Gastroesophageal sphincter (tissue), 4 donors: ENCODE data around the gene GPATCH1. TPM values are rescaled to one million over a fixed set of nuclear protein-coding genes. Genes with fewer than 3 reads are reported as not detected.

Source experiments
- ATAC-seq: fragments of 150-250 bp; one replicate; pipeline ENCODE4 v1.9.1; 2016; ENCODE audit warnings: mild to moderate bottlenecking, moderate library complexity
- H3K27ac ChIP-seq, 4 donors: fragments of 200-600 bp; sonication (generic) in 3 of 4; 1 replicate in 3 of 4; 2 replicates in 1 of 4; pipeline ENCODE4 v1.5.1; 2016 to 2019
- H3K27me3 ChIP-seq: fragments of 200-600 bp; sonication (generic); one replicate; pipeline ENCODE4 v1.5.1; 2019
- H3K36me3 ChIP-seq, 2 donors: fragments of 200-600 bp; sonication (generic); one replicate each; pipeline ENCODE4 v1.5.1; 2019; ENCODE audit warnings: control low read depth in 1 of 2
- H3K4me1 ChIP-seq, 3 donors: fragments of 200-600 bp; sonication (generic); 1 replicate in 2 of 3; 2 replicates in 1 of 3; pipeline ENCODE4 v1.5.1; 2016 to 2019; ENCODE audit warnings: control low read depth in 2 of 3
- H3K4me3 ChIP-seq, 2 donors: fragments of 200-600 bp; sonication (generic); one replicate each; pipeline ENCODE4 v1.5.1; 2019; ENCODE audit warnings: mild to moderate bottlenecking in 1 of 2, moderate library complexity in 1 of 2
- H3K9me3 ChIP-seq, 3 donors: fragments of 200-600 bp; sonication (generic); one replicate each; pipeline ENCODE4 v1.5.1; 2017 to 2019; ENCODE audit warnings: control low read depth in 2 of 3
- CTCF ChIP-seq, 4 experiments: fragments of 200-600 bp in 2 of 4; fragments of 450-650 bp in 2 of 4; sonication (generic) in 1 of 4; IDR thresholded peaks; one replicate each; pipeline ENCODE4 v1.5.1; 2017 to 2019; ENCODE audit warnings: antibody characterized with exemption in 4 of 4, mild to moderate bottlenecking in 2 of 4, moderate library complexity in 2 of 4
- EP300 ChIP-seq: sonication (generic); formaldehyde crosslinking; IDR thresholded peaks from one replicate; pipeline ENCODE4 v1.6.1; 2017; ENCODE audit warnings: antibody characterized with exemption, mild to moderate bottlenecking
- POLR2A ChIP-seq, 2 donors: fragments of 450-650 bp; IDR thresholded peaks; one replicate each; pipeline ENCODE4 v1.6.1; 2017; ENCODE audit warnings: antibody characterized with exemption in 2 of 2, mild to moderate bottlenecking in 2 of 2, moderate library complexity in 1 of 2
- POLR2AphosphoS5 ChIP-seq: sonication (generic); formaldehyde crosslinking; IDR thresholded peaks from one replicate; pipeline ENCODE4 v1.6.1; 2017; ENCODE audit warnings: antibody characterized with exemption
- WGBS, 2 donors: methylation state at CpG; one replicate each; pipeline ENCODE4 v1.1.5; 2018; ENCODE audit warnings: low coverage in 1 of 2; 5-methylcytosine and 5-hydroxymethylcytosine counted together
- total RNA-seq, 4 donors: library from RNA; depleted of rRNA; stranded (reverse); fragments of >200 nt; gene quantifications; one replicate each; pipeline ENCODE4 v1.1.0, GENCODE V29; 2016

GPATCH1 gene
- total RNA-seq, 4 donors from 2014 or later = 6.2 to 10.4 (median 6.8) TPM

GRCh38 chr19:33100894-33101644 is 20.1 kb downstream of the GPATCH1 start:
- no peak for ATAC-seq
- no peak overlapping the region for H3K27ac ChIP-seq
- no peak overlapping the region for H3K4me3 ChIP-seq
- H3K27me3 ChIP-seq = no peaks in the 10 kb centered on the region
- H3K36me3 ChIP-seq = peaks cover 0 to 98% of the 10 kb centered on the region in 2 donors
- TF ChIP-seq POLR2AphosphoS5 (no peak), POLR2A (IDR thresholded peaks at IDR 0.05) (no peak), EP300 (no peak), CTCF (IDR thresholded peaks at IDR 0.05) (no peak)
- no peaks in the 10 kb centered on the region for H3K4me1 ChIP-seq
- H3K9me3 ChIP-seq = no peaks in the 10 kb centered on the region
- WGBS, 2 donors = 90 to 92% methylated on average over 5 to 10 of the region's 10 CpGs

- Histone ChIP-seq H3K9me3 (no peaks in the 10 kb centered on the region), H3K27me3 (no peaks in the 10 kb centered on the region), H3K4me1 (no peaks in the 10 kb centered on the region), H3K36me3 (peaks cover 0 to 98% of the 10 kb centered on the region in 2 donors), H3K27ac (no peak overlapping the region), H3K4me3 (no peak overlapping the region)
- TF ChIP-seq CTCF (IDR thresholded peaks at IDR 0.05) = no peak
- TF ChIP-seq EP300 = no peak
- no peak for TF ChIP-seq POLR2AphosphoS5
- WGBS, 2 donors = 80 to 88% methylated on average over 5 to 6 of the region's 6 CpGs
- no peak for ATAC-seq
Observed at GRCh38 chr19:33102893-33103292, 21.9 kb downstream of the GPATCH1 start.

GRCh38 chr19:33108161-33108560 is 27.2 kb downstream of the GPATCH1 start:
- peaks cover 0 to 100% of the 10 kb centered on the region in 2 donors for H3K36me3 ChIP-seq
- no peak for ATAC-seq
- H3K9me3 ChIP-seq = no peaks in the 10 kb centered on the region

GRCh38 chr19:33110137-33110910 is 29.3 kb downstream of the GPATCH1 start:
- TF ChIP-seq EP300 = no peak
- no peak for TF ChIP-seq CTCF (IDR thresholded peaks at IDR 0.05)
- no peak for TF ChIP-seq POLR2A (IDR thresholded peaks at IDR 0.05)
- TF ChIP-seq POLR2AphosphoS5 = no peak
- Histone ChIP-seq H3K9me3 (no peaks in the 10 kb centered on the region), H3K27me3 (no peaks in the 10 kb centered on the region), H3K27ac (no peak overlapping the region), H3K36me3 (peaks cover 0 to 100% of the 10 kb centered on the region in 2 donors), H3K4me3 (no peak overlapping the region), H3K4me1 (no peaks in the 10 kb centered on the region)
- ATAC-seq = no peak
- WGBS, 2 donors = 72 to 78% methylated on average over 7 to 8 of the region's 9 CpGs

More at GRCh38 chr19:33108161-33108560, 27.2 kb downstream of the GPATCH1 start:
- H3K4me1 ChIP-seq = no peaks in the 10 kb centered on the region
- H3K27ac ChIP-seq = no peak overlapping the region
- TF ChIP-seq EP300 (no peak), CTCF (IDR thresholded peaks at IDR 0.05) (no peak), POLR2A (IDR thresholded peaks at IDR 0.05) (no peak), POLR2AphosphoS5 (no peak)
- WGBS, 2 donors = 90 to 100% methylated on average over 3 to 9 of the region's 10 CpGs
- no peak overlapping the region for H3K4me3 ChIP-seq
- no peaks in the 10 kb centered on the region for H3K27me3 ChIP-seq
